ENCODE measurements around the gene FGF5.

GRCh38 chr4:80333121-80333520, 66.7 kb downstream of the FGF5 start:
- TF ChIP-seq CTCF (IDR thresholded peaks at IDR 0.05) (no peak), POLR2A (IDR thresholded peaks at IDR 0.05) (no peak), POLR2AphosphoS5 (IDR thresholded peaks at IDR 0.05; ENCODE audit: insufficient read depth in 1 of 2, low read depth in 1 of 2) (no peak)
